Neural cell (in vitro differentiated cells): ENCODE measurements around the gene CTDP1. TPM values are rescaled to one million over a fixed set of nuclear protein-coding genes. Genes with fewer than 3 reads are reported as not detected.

Experiments used
- H2AFZ ChIP-seq: fragments of 200-600, 300-800 bp; sonication (generic), shearing (Covaris generic); 2 replicates; pipeline ENCODE4 v1.6.0; 2014; ENCODE audit warnings: low read depth, mild to moderate bottlenecking, antibody characterized with exemption, low read length, moderate library complexity
- H3F3A ChIP-seq: fragments of 200-600 bp; shearing (Covaris generic); 2 replicates; pipeline ENCODE4 v1.6.1; 2016; ENCODE audit warnings: mild to moderate bottlenecking, moderate library complexity, mixed read lengths, antibody characterized with exemption, low read length; ENCODE audit not compliant: insufficient read depth, poor library complexity, severe bottlenecking
- H3K27ac ChIP-seq: fragments of 200-600, 300-800 bp; sonication (generic), shearing (Covaris generic); 2 replicates; pipeline ENCODE4 v1.5.1; 2014; ENCODE audit warnings: mild to moderate bottlenecking, low read length, moderate library complexity
- H3K27me3 ChIP-seq: fragments of 300-800, 200-600 bp; sonication (generic), shearing (Covaris generic); 2 replicates; pipeline ENCODE4 v1.6.0; 2014; ENCODE audit warnings: mild to moderate bottlenecking, low read depth, low read length, moderate library complexity; ENCODE audit not compliant: insufficient read depth
- H3K36me3 ChIP-seq: fragments of 300-800, 200-600 bp; sonication (generic), shearing (Covaris generic); 2 replicates; pipeline ENCODE4 v1.5.1; 2014; ENCODE audit warnings: mild to moderate bottlenecking, antibody characterized with exemption, low read length, moderate library complexity; ENCODE audit not compliant: insufficient read depth
- H3K4me2 ChIP-seq: fragments of 300-800, 200-600 bp; sonication (generic), shearing (Covaris generic); 2 replicates; pipeline ENCODE4 v1.6.0; 2014; ENCODE audit warnings: mild to moderate bottlenecking, low read length
- H3K4me3 ChIP-seq: fragments of 300-800, 200-600 bp; sonication (generic), shearing (Covaris generic); 2 replicates; pipeline ENCODE4 v1.5.1; 2014; ENCODE audit warnings: mild to moderate bottlenecking, low read length, moderate library complexity
- H3K79me2 ChIP-seq: fragments of 200-600 bp; shearing (Covaris generic); replicated peaks from 2 replicates; pipeline ENCODE4 v1.6.0; 2014; ENCODE audit warnings: mild to moderate bottlenecking, low read length, moderate library complexity; ENCODE audit not compliant: insufficient read depth
- H3K9ac ChIP-seq: fragments of 300-800, 200-600 bp; sonication (generic), shearing (Covaris generic); 2 replicates; pipeline ENCODE4 v1.6.1; 2016; ENCODE audit warnings: mild to moderate bottlenecking, low read length, mixed read lengths
- H3K9me2 ChIP-seq: fragments of 200-600 bp; shearing (Covaris generic); 2 replicates; pipeline ENCODE4 v1.6.1; 2016; ENCODE audit warnings: mild to moderate bottlenecking, low read length, mixed read lengths; ENCODE audit not compliant: insufficient read depth
- H3K9me3 ChIP-seq: fragments of 200-600, 300-800 bp; sonication (generic), shearing (Covaris generic); 2 replicates; pipeline ENCODE4 v1.6.1; 2016; ENCODE audit warnings: mild to moderate bottlenecking, mixed run types, low read length, moderate library complexity, mixed read lengths
- H4K20me1 ChIP-seq: fragments of 200-600 bp; shearing (Covaris generic); 2 replicates; pipeline ENCODE4 v1.6.1; 2016; ENCODE audit warnings: mild to moderate bottlenecking, mixed run types; ENCODE audit not compliant: insufficient read depth
- EP300 ChIP-seq: fragments of 450-650 bp; conservative IDR thresholded peaks from 2 replicates; pipeline ENCODE4 v1.6.1; 2014; ENCODE audit warnings: antibody characterized with exemption, mild to moderate bottlenecking, moderate library complexity; ENCODE audit not compliant: poor library complexity, severe bottlenecking
- EZH2 ChIP-seq: fragments of 200-600, 300-800 bp; shearing (Covaris generic), sonication (generic); IDR thresholded peaks from 2 replicates; pipeline ENCODE4 v1.6.1; 2014; ENCODE audit warnings: antibody characterized with exemption, low read length, borderline replicate concordance, mild to moderate bottlenecking; ENCODE audit not compliant: insufficient read depth, poor library complexity, severe bottlenecking
- MXI1 ChIP-seq: fragments of 450-650 bp; conservative IDR thresholded peaks from 2 replicates; pipeline ENCODE4 v1.6.1; 2014; ENCODE audit warnings: antibody characterized with exemption, mild to moderate bottlenecking; ENCODE audit not compliant: poor library complexity, severe bottlenecking
- POLR2AphosphoS5 ChIP-seq: IDR thresholded peaks from 2 replicates; pipeline ENCODE4 v1.6.1; 2012
- RAD21 ChIP-seq: fragments of 450-650 bp; conservative IDR thresholded peaks from 2 replicates; pipeline ENCODE4 v1.6.1; 2014; ENCODE audit warnings: antibody characterized with exemption, mild to moderate bottlenecking, moderate library complexity
- SMC3 ChIP-seq: fragments of 450-650 bp; conservative IDR thresholded peaks from 2 replicates; pipeline ENCODE4 v1.6.1; 2014; ENCODE audit warnings: antibody characterized with exemption, mild to moderate bottlenecking, moderate library complexity; ENCODE audit not compliant: poor library complexity
- TAF1 ChIP-seq: IDR thresholded peaks from 2 replicates; pipeline ENCODE4 v1.6.1; 2012; ENCODE audit warnings: low read depth
- polyA plus RNA-seq: library from polyadenylated mRNA; depleted of rRNA; stranded (reverse); fragments of >200 nt; gene quantifications from 2 replicates; pipeline ENCODE4 v1.2.3, GENCODE V29; 2014
- TF ChIP-seq, protein P1 (sequence below): IDR thresholded peaks from 2 replicates; pipeline ENCODE4 v1.6.1; 2012; ENCODE audit warnings: borderline replicate concordance
- TF ChIP-seq, protein P2 (sequence below): fragments of 450-650 bp; IDR thresholded peaks from 2 replicates; pipeline ENCODE4 v1.5.1; 2014; ENCODE audit warnings: antibody characterized with exemption, mild to moderate bottlenecking, moderate library complexity; ENCODE audit not compliant: poor library complexity, severe bottlenecking

The CTDP1 gene
- polyA plus RNA-seq, 1 donor from 2014 or later: 22.3 TPM

- Histone ChIP-seq H3K27me3 (no peaks in the 10 kb centered on the region), H3K79me2 (no peaks in the 10 kb centered on the region), H3K4me3 (no peak overlapping the region), H3K27ac (no peak overlapping the region), H4K20me1 (no peaks in the 10 kb centered on the region), H3K4me2 (no peak overlapping the region), H3K9me3 (no peaks in the 10 kb centered on the region), H3K36me3 (peaks cover 6% of the 10 kb centered on the region), H2AFZ (no peak overlapping the region), H3K9ac (no peak overlapping the region), H3K9me2 (no peaks in the 10 kb centered on the region), H3F3A (no peaks in the 10 kb centered on the region)
- TF ChIP-seq EZH2 (no peak), MXI1 (no peak), POLR2AphosphoS5 (no peak), EP300 (no peak), RAD21 (no peak), TAF1 (no peak), SMC3 (no peak)
- TF ChIP-seq, protein P1, sequence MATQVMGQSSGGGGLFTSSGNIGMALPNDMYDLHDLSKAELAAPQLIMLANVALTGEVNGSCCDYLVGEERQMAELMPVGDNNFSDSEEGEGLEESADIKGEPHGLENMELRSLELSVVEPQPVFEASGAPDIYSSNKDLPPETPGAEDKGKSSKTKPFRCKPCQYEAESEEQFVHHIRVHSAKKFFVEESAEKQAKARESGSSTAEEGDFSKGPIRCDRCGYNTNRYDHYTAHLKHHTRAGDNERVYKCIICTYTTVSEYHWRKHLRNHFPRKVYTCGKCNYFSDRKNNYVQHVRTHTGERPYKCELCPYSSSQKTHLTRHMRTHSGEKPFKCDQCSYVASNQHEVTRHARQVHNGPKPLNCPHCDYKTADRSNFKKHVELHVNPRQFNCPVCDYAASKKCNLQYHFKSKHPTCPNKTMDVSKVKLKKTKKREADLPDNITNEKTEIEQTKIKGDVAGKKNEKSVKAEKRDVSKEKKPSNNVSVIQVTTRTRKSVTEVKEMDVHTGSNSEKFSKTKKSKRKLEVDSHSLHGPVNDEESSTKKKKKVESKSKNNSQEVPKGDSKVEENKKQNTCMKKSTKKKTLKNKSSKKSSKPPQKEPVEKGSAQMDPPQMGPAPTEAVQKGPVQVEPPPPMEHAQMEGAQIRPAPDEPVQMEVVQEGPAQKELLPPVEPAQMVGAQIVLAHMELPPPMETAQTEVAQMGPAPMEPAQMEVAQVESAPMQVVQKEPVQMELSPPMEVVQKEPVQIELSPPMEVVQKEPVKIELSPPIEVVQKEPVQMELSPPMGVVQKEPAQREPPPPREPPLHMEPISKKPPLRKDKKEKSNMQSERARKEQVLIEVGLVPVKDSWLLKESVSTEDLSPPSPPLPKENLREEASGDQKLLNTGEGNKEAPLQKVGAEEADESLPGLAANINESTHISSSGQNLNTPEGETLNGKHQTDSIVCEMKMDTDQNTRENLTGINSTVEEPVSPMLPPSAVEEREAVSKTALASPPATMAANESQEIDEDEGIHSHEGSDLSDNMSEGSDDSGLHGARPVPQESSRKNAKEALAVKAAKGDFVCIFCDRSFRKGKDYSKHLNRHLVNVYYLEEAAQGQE: no peak
- TF ChIP-seq, protein P2, sequence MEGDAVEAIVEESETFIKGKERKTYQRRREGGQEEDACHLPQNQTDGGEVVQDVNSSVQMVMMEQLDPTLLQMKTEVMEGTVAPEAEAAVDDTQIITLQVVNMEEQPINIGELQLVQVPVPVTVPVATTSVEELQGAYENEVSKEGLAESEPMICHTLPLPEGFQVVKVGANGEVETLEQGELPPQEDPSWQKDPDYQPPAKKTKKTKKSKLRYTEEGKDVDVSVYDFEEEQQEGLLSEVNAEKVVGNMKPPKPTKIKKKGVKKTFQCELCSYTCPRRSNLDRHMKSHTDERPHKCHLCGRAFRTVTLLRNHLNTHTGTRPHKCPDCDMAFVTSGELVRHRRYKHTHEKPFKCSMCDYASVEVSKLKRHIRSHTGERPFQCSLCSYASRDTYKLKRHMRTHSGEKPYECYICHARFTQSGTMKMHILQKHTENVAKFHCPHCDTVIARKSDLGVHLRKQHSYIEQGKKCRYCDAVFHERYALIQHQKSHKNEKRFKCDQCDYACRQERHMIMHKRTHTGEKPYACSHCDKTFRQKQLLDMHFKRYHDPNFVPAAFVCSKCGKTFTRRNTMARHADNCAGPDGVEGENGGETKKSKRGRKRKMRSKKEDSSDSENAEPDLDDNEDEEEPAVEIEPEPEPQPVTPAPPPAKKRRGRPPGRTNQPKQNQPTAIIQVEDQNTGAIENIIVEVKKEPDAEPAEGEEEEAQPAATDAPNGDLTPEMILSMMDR: no peak
Observed at GRCh38 chr18:79725486-79725885, 45.9 kb downstream of the CTDP1 start.

- H3K36me3 ChIP-seq: peaks cover 15% of the 10 kb centered on the region
- no peak overlapping the region for H3K4me3 ChIP-seq
Observed at GRCh38 chr18:79726721-79727120, 47.1 kb downstream of the CTDP1 start.

More at GRCh38 chr18:79726721-79727120, 47.1 kb downstream of the CTDP1 start:
- Histone ChIP-seq H3K27me3 (no peaks in the 10 kb centered on the region), H4K20me1 (no peaks in the 10 kb centered on the region), H2AFZ (no peak overlapping the region), H3K4me2 (no peak overlapping the region), H3F3A (no peaks in the 10 kb centered on the region), H3K9me2 (no peaks in the 10 kb centered on the region), H3K9ac (no peak overlapping the region), H3K79me2 (no peaks in the 10 kb centered on the region), H3K9me3 (peaks cover 5% of the 10 kb centered on the region), H3K27ac (no peak overlapping the region)
- TF ChIP-seq MXI1 (no peak), POLR2AphosphoS5 (no peak), EP300 (no peak), TAF1 (no peak), RAD21 (no peak), EZH2 (no peak)
- TF ChIP-seq, protein P2: no peak
- TF ChIP-seq, protein P1: no peak
